Upper lobe of left lung (tissue), 4 donors: ENCODE measurements around the gene ASB5.

Source experiments
- EP300 ChIP-seq, 4 donors: sonication (generic); formaldehyde crosslinking; IDR thresholded peaks; one replicate each; pipeline ENCODE4 v1.5.1; 2017; ENCODE audit warnings: antibody characterized with exemption in 4 of 4, control low read depth in 2 of 4
- TF ChIP-seq, protein P1 (sequence below), 6 experiments: fragments of 450-650 bp in 4 of 6; fragments of 200-600 bp in 2 of 6; sonication (generic) in 2 of 6; IDR thresholded peaks; one replicate each; pipeline ENCODE4 v1.5.1; 2016 to 2019; ENCODE audit warnings: antibody characterized with exemption in 6 of 6

DNA sequence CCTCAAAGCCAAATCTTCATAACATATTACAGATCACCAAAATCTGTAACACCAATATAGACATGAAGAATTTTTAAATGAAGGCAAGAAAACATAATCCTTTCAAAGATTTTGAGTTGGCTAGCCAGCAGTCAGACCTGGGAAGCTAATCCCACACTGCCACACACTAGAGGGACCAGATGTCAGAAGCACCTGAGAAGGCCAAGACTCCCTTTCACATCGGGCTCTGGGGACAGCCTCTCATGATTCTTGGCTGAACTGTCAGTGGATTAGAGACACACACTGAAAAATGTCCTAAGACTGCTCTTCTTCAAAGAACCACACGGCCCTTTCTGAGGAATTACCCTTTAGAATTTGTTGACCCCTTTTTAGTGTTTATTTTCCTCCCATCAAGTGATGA lies 45.5 kb downstream of the ASB5 start:
- TF ChIP-seq, protein P1, sequence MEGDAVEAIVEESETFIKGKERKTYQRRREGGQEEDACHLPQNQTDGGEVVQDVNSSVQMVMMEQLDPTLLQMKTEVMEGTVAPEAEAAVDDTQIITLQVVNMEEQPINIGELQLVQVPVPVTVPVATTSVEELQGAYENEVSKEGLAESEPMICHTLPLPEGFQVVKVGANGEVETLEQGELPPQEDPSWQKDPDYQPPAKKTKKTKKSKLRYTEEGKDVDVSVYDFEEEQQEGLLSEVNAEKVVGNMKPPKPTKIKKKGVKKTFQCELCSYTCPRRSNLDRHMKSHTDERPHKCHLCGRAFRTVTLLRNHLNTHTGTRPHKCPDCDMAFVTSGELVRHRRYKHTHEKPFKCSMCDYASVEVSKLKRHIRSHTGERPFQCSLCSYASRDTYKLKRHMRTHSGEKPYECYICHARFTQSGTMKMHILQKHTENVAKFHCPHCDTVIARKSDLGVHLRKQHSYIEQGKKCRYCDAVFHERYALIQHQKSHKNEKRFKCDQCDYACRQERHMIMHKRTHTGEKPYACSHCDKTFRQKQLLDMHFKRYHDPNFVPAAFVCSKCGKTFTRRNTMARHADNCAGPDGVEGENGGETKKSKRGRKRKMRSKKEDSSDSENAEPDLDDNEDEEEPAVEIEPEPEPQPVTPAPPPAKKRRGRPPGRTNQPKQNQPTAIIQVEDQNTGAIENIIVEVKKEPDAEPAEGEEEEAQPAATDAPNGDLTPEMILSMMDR (IDR thresholded peaks at IDR 0.05) = no peak
- no peak for TF ChIP-seq EP300 (IDR thresholded peaks at IDR 0.05)
